ENCODE measurements around the gene ERP27. TPM values are rescaled to one million over a fixed set of nuclear protein-coding genes. Genes with fewer than 3 reads are reported as not detected.

Gene ERP27
- total and polyA plus RNA-seq, 2 of the 8 experiments (the other 6 are each of a cell fraction or from before 2014, with no cell fraction given), result not detected

GRCh38 chr12:14968478-14968877 lies 30.1 kb upstream of the ERP27 start:
- no peak overlapping the region for H3K4me3 ChIP-seq (ENCODE audit: extremely low read depth in 1 of 4, insufficient read depth in 2 of 4, low read depth in 3 of 4, low read length in 4 of 4)
- no peak overlapping the region for H4K91ac ChIP-seq (replicated peaks; ENCODE audit: insufficient read length, low read length)
- no peak overlapping the region for H2BK20ac ChIP-seq (ENCODE audit: low read length)
- no peak overlapping the region for H4K8ac ChIP-seq (ENCODE audit: extremely low read depth, insufficient read depth, low read length)
- H3K4ac ChIP-seq (replicated peaks; ENCODE audit: insufficient read length, low read depth, low read length), result no peak overlapping the region
- H3K27ac ChIP-seq (ENCODE audit: low read depth, low read length), result no peak overlapping the region
- H3K14ac ChIP-seq (ENCODE audit: insufficient read length), result no peak overlapping the region
- H4K20me1 ChIP-seq (replicated peaks in 1 of 2; ENCODE audit: control insufficient read depth in 1 of 2, insufficient read depth in 2 of 2, low read length in 2 of 2), result no peaks in the 10 kb centered on the region
- no peaks in the 10 kb centered on the region for H3K9me3 ChIP-seq (ENCODE audit: insufficient read depth in 2 of 2, low read depth in 1 of 2, low read length in 1 of 2)
- FAIRE-seq, result no peak
- no peaks in the 10 kb centered on the region for H3K79me2 ChIP-seq (ENCODE audit: control insufficient read depth in 1 of 2, insufficient read depth in 2 of 2, low read length in 2 of 2)
- no peaks in the 10 kb centered on the region for H3K36me3 ChIP-seq (ENCODE audit: control insufficient read depth in 2 of 4, insufficient read depth in 4 of 4, low read length in 3 of 4)
- H3K18ac ChIP-seq (ENCODE audit: extremely low read depth, low read length), result no peak overlapping the region
- no peaks in the 10 kb centered on the region for H3K4me1 ChIP-seq (replicated peaks in 1 of 4; ENCODE audit: control insufficient read depth in 3 of 4, insufficient read depth in 4 of 4, low read length in 3 of 4)
- H3K79me1 ChIP-seq (ENCODE audit: low read depth, low read length), result no peaks in the 10 kb centered on the region
- H3K23me2 ChIP-seq (ENCODE audit: low read depth, low read length), result no peaks in the 10 kb centered on the region
- CTCF ChIA-PET (ENCODE audit: partially characterized antibody), result interaction anchor here (0.9 to 1.1 kb wide), 2 partner anchors 9 to 32 kb away, joined by 3 to 6 read pairs; no protein-coding TSS in a partner anchor
- 94% methylated on average over 3 of the region's 3 CpGs; no CpG with 5 or more reads in 1 of the 2 experiments for WGBS, 2 experiments (ENCODE audit: extremely low coverage in 1 of 2, insufficient coverage in 1 of 2, insufficient read length in 1 of 2, insufficient replicate concordance in 2 of 2, low coverage in 1 of 2, low lambda C conversion rate in 2 of 2, missing lambda C conversion rate in 1 of 2)
- no peak overlapping the region for H4K5ac ChIP-seq (ENCODE audit: insufficient read length, low read depth, low read length)
- POLR2A ChIA-PET (ENCODE audit: partially characterized antibody), result no interaction called here
- H3K27me3 ChIP-seq (replicated peaks in 1 of 4; ENCODE audit: control insufficient read depth in 3 of 4, extremely low read depth in 1 of 4, insufficient read depth in 3 of 4, low read length in 3 of 4), result peaks cover 0 to 1% (median 0%) of the 10 kb centered on the region in 4 experiments; a peak in 1 of 7 replicates
- H2AFZ ChIP-seq (ENCODE audit: low read length), result no peak overlapping the region
- H3K56ac ChIP-seq (replicated peaks; ENCODE audit: insufficient read length, low read depth, low read length), result no peak overlapping the region
- no peak overlapping the region for H2BK5ac ChIP-seq (ENCODE audit: low read depth, low read length)
- H2BK15ac ChIP-seq (ENCODE audit: low read length), result no peak overlapping the region
- H3K9ac ChIP-seq (replicated peaks in 1 of 4; ENCODE audit: extremely low read depth in 1 of 4, low read depth in 3 of 4, low read length in 3 of 4), result no peak overlapping the region
- H2AK5ac ChIP-seq (ENCODE audit: low read depth, low read length), result no peak overlapping the region
- no peak overlapping the region for H2BK120ac ChIP-seq (replicated peaks; ENCODE audit: low read depth, low read length)
- no peak overlapping the region for H3K4me2 ChIP-seq (ENCODE audit: insufficient read depth in 1 of 2, low read depth in 2 of 2, low read length in 2 of 2)
- no peak overlapping the region for H3K23ac ChIP-seq (ENCODE audit: insufficient read length)
- H2BK12ac ChIP-seq (ENCODE audit: low read depth, low read length), result no peak overlapping the region
- DNase-seq (ENCODE audit: low read depth in 1 of 2, low spot score in 2 of 2), result no peak
- TF ChIP-seq RBBP5 (IDR thresholded peaks at IDR 0.05; ENCODE audit: borderline replicate concordance, low read depth, low read length) (no peak), JUN (IDR thresholded peaks at IDR 0.05; ENCODE audit: low read depth, low read length) (no peak), BCL11A (IDR thresholded peaks at IDR 0.05; ENCODE audit: low read depth in 2 of 2, low read length in 2 of 2) (no peak), RFX5 (IDR thresholded peaks at IDR 0.05; ENCODE audit: borderline replicate concordance, low read depth, low read length) (no peak), SAP30 (IDR thresholded peaks at IDR 0.05; ENCODE audit: insufficient read depth, insufficient replicate concordance, low read length) (no peak), BACH1 (IDR thresholded peaks at IDR 0.05; ENCODE audit: low read length) (no peak), ASH2L (IDR thresholded peaks at IDR 0.05; ENCODE audit: low read length) (no peak), CBX5 (IDR thresholded peaks at IDR 0.05; ENCODE audit: low read depth, low read length) (no peak), CHD2 (IDR thresholded peaks at IDR 0.05; ENCODE audit: low read length) (no peak), SIRT6 (IDR thresholded peaks at IDR 0.05; ENCODE audit: low read length) (no peak), KDM1A (IDR thresholded peaks at IDR 0.05; ENCODE audit: borderline replicate concordance, low read length) (no peak)
- TF ChIP-seq, protein P1, sequence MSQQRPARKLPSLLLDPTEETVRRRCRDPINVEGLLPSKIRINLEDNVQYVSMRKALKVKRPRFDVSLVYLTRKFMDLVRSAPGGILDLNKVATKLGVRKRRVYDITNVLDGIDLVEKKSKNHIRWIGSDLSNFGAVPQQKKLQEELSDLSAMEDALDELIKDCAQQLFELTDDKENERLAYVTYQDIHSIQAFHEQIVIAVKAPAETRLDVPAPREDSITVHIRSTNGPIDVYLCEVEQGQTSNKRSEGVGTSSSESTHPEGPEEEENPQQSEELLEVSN (IDR thresholded peaks at IDR 0.05), result no peak

Data from H1 (cell line).